ENCODE measurements around the gene LY9.

- no peak for TF ChIP-seq POLR2A (IDR thresholded peaks at IDR 0.05)
- TF ChIP-seq CTCF (IDR thresholded peaks at IDR 0.05), result no peak
These were observed 43.0 kb upstream of the LY9 start for GRCh38 chr1:160752924-160753323.

Data from lower leg skin (tissue), 3 donors.